ENCODE data around the gene PMM2. TPM values are rescaled to one million over a fixed set of nuclear protein-coding genes. Genes with fewer than 3 reads are reported as not detected.
"Not testable (repeated sequence)": the region's sequence is repeated elsewhere in the genome, so short reads cannot be mapped to it uniquely, and the experiment has no call there.

The PMM2 gene
- polyA plus RNA-seq (ENCODE audit: insufficient read length) = 24.5 TPM
- long read RNA-seq, donor 1, partial matches to known transcripts = 7 of 10 reads
- long read RNA-seq, donor 1, other reads (novel, unspliced or antisense) = 0 of 10 reads
- long read RNA-seq, donor 2, transcript PMM2-201 (8 exons, 2,313 nt) = major isoform, 5 of 132 reads
- long read RNA-seq, donor 2, partial matches to known transcripts = 47 of 132 reads
- long read RNA-seq, donor 2, other reads (novel, unspliced or antisense) = 80 of 132 reads
- long read RNA-seq, donor 3, partial matches to known transcripts = 101 of 114 reads
- long read RNA-seq, donor 3, other reads (novel, unspliced or antisense) = 6 of 114 reads
- long read RNA-seq, donor 4, partial matches to known transcripts = 0 of 1 reads
- long read RNA-seq, donor 4, other reads (novel, unspliced or antisense) = 0 of 1 reads
- long read RNA-seq, donor 5, full-length matches to known transcripts = 8 of 16 reads
- long read RNA-seq, donor 5, partial matches to known transcripts = 8 of 16 reads
- long read RNA-seq, donor 5, other reads (novel, unspliced or antisense) = 0 of 16 reads
- long read RNA-seq, donor 6, partial matches to known transcripts = 11 of 15 reads
- long read RNA-seq, donor 6, other reads (novel, unspliced or antisense) = 0 of 15 reads
- long read RNA-seq, donor 7, partial matches to known transcripts = 54 of 197 reads
- long read RNA-seq, donor 7, other reads (novel, unspliced or antisense) = 134 of 197 reads
- long read RNA-seq, donor 8, partial matches to known transcripts = 7 of 9 reads
- long read RNA-seq, donor 8, other reads (novel, unspliced or antisense) = 0 of 9 reads

GRCh38 chr16:8797364-8798173 lies at the start of gene PMM2, which contains the start of gene TMEM186:
PMM2 (plus strand) TSS chr16:8797839; CDS start chr16:8797883, 44 bp downstream.
TMEM186 (minus strand) TSS chr16:8797639; CDS start chr16:8797614, 25 bp downstream.
- DNase-seq = peak; percentile 95

- not testable (repeated sequence) for DNase-seq
Measured at GRCh38 chr16:8748944-8749343, 48.7 kb upstream of the PMM2 start.

DNA sequence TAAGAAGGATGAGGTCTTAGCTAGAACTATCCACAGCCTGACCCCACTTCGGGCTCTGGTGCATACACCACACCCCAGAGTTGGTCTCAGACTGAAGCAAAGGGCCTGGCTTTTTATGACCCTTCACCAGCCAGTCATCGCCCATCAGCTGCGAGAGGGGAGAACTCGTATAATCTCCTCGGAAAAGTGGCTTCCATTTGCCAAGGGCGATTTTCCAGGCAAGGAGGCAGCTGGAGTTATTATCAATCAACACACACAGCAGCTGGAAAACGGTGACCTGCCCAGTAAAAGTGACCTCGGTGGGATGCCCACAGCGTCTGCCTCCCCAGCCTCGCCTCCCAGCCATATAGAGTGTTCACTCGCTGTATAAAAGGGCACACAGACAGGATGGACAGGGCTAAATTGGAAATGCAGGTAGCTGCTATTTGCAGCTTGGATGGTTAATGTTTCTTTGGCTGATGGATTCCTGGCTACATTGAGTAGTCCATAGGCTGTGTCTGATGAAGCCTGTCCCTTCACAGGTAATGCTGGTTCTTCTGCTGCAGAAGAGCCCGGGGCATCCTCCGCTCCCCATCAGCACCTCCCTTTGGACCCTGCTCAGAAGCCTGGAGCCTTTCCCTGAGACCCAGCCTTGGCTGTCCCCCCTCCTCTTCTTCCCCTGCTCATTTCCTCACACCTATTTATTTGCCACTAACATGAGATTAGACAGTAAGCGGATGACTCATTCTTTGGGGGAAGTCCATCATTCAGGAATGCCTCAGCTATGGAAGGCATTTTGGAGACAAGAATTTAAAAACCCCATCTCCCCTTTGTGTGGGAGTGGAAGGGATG lies 45.9 kb upstream of the PMM2 start:
- no peak for DNase-seq

DNA sequence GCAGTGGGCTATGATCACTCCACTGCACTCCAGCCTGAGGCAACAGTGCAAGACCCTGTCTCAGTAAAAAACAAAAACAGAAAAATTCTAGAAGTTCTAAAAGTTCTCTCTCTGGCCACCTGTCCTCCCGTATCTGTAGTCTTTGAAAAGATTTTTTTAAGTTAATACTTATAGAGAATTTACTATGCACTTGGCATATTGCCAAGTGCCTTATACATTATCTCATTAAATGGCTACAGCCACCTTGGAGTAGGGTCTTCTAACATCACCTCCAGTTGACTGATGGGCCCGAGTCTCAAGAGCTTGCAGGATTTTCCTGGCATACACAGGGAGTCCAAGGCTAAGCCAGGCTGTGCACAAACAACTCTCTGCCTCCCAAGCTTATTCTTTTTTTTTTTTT lies 44.9 kb upstream of the PMM2 start:
- DNase-seq = no peak

DNA sequence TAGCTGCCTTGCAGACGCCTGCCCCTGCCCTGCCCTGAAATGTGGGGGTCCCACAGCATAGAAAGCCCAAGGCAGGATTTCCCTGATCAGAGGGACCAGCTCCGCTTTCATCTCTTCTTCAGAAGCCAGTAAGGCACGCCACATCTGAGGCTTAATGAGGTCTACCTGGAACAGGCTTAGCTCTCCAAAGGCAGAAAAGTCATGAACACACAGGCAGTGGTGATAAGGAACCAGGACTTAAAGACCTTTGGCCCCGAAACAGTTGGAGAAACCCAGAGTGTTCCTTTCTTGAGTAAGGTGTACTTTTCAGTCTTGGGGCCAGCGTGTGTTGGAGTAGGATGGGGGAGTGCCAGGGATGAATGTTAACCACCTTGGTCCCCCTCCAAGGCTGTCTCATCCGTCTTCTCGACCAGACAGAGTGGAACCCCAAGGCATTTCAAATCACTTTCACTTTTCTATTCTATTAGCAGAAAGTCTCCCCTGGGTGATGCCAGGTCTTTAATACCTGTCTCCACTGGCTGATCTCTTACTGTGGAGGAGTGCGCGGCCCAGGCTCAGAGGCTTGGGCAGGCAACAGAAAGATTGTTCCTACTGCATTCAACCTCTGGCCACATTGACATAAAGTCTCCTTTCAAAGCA lies 44.1 kb upstream of the PMM2 start:
- no peak for DNase-seq

GRCh38 chr16:8756755-8757154 lies 40.9 kb upstream of the PMM2 start:
- DNase-seq = no peak

GRCh38 chr16:8758022-8758421 lies 39.6 kb upstream of the PMM2 start:
- DNase-seq = no peak

- DNase-seq = no peak
Measured at GRCh38 chr16:8760021-8760420, 37.6 kb upstream of the PMM2 start.

- no peak for DNase-seq
Measured at GRCh38 chr16:8761078-8761477, 36.6 kb upstream of the PMM2 start.

GRCh38 chr16:8762254-8762653 lies 35.4 kb upstream of the PMM2 start:
- no peak for DNase-seq

GRCh38 chr16:8763083-8763482 lies 34.6 kb upstream of the PMM2 start:
- DNase-seq = no peak

DNA sequence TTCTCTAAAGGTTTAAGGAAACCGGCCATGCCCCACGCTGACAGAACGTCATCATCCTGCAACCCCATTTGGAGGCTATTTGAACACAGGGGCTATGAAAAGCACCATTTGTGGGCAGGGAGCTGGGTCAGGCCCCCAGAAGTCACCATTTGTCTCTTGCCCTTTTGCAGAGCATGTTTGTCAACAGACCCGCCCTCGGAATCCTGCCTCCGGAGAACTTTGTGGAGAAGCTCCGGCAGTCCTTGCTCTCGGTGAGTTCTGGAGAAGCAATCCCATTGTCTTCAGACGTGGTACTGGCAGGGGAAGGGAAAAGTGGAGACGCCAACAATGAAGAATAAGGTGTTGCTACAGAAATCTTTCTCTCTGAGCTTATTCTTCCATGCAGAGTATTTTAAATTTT lies 33.7 kb upstream of the PMM2 start:
- DNase-seq = no peak

- no peak for DNase-seq
Measured at GRCh38 chr16:8764525-8765250, 33.0 kb upstream of the PMM2 start.

GRCh38 chr16:8767176-8767575 lies 30.5 kb upstream of the PMM2 start:
- no peak for DNase-seq

DNA sequence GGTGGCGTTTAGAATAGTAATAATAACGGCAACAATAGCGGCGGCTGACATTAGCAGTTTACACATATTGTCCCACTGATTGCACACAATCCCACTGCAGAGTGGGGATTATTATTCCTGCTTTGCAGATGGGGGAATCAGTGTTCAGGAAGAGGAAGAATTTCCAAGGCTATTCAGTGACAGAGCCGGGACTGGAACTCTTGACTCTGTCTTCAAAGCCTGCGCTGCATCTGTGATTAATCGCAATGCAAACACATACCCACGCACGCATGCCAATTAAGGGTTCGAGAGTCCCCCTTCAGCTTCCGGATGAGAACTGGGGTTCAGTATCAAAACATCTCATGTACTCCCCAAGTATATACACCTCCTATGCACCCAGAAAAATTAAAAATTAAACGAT lies 29.4 kb upstream of the PMM2 start:
- DNase-seq = no peak

DNA sequence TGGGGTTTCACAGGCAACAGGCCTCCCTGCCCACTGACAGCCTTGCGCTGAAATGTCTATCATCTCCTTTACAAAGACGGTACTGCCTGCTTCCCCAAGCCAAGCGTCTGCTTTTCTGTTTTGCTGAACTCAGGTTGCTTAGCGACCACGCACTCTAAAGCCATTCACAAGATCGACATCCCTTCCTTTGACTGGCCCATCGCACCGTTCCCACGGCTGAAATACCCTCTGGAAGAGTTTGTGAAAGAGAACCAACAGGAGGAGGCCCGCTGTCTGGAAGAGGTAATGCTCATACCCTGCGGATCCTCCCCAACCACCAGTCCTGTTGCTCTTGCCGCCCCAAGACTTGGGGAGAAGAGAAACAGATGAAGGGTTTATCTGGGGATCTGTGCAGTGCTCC lies 28.9 kb upstream of the PMM2 start:
- DNase-seq = no peak

GRCh38 chr16:8773537-8773936 lies 24.1 kb upstream of the PMM2 start:
- no peak for DNase-seq

DNA sequence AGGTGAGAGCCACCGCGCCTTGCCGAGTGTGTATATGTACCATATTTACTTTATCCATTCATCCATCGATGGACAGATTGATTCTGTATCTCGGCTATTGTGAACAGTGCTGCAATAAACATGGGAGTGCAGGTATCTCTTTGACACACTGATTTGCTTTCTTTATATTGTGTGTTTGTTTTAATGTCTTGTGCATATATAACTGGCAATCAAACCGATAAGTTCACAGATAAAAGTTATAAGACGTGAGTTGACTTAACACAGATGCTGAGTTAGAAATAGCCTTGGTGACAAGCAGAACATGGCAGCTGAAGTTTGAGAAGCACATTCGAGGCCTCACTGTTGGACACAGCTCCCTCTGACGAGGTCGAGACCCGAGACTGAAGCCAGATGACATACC lies 23.4 kb upstream of the PMM2 start:
- DNase-seq = no peak

DNA sequence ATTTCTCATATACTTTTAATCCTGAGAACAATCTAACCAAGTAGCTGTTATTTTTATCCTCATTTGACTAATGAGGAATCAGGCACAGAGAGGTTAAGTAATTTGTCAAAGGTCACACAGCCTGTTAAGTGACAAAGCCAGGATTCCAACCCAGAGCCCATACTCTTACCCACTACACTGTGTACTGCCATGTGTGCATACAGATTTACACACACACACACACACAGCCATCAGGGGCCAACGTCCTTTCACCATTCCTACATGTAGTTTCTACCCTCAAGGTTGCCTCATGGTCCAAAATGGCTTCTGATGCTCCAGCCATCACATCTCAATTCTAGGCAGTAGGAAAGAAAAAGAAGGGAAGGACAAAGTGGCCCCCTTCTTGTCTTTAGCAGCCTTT lies 22.3 kb upstream of the PMM2 start:
- no peak for DNase-seq

DNA sequence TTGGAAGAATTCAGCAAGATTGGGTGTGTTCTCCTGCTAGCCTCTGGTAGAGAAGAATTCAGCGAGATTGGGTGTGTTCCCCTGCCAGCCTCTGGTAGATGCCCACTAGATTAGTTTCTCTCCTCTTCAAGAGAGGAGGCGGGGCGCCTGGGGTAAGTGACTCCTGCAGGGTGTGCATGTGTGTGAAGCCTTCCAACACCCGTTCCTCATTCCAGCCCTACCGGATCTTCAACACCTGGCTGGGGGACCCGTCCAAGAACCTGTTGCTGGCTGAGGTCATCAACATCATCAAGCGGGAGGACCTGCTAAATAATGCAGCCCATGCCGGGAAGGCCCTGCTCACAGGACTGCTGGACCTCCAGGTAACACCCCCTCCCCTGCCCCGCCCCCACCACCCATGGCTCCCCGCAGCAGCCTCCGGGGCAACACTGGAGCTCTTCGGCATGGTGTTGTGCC lies 21.5 kb upstream of the PMM2 start:
- no peak for DNase-seq
